HK-2 (cell line): ENCODE data around the gene RNF223.
"Not testable (repeated sequence)": the region's sequence is repeated elsewhere in the genome, so short reads cannot be mapped to it uniquely, and the experiment has no call there.

Experiments used
- DNase-seq: peaks from one replicate; pipeline ENCODE4 v3.0.0-alpha.2; 2018; ENCODE audit not compliant: unreplicated experiment

RNF223 gene

DNA sequence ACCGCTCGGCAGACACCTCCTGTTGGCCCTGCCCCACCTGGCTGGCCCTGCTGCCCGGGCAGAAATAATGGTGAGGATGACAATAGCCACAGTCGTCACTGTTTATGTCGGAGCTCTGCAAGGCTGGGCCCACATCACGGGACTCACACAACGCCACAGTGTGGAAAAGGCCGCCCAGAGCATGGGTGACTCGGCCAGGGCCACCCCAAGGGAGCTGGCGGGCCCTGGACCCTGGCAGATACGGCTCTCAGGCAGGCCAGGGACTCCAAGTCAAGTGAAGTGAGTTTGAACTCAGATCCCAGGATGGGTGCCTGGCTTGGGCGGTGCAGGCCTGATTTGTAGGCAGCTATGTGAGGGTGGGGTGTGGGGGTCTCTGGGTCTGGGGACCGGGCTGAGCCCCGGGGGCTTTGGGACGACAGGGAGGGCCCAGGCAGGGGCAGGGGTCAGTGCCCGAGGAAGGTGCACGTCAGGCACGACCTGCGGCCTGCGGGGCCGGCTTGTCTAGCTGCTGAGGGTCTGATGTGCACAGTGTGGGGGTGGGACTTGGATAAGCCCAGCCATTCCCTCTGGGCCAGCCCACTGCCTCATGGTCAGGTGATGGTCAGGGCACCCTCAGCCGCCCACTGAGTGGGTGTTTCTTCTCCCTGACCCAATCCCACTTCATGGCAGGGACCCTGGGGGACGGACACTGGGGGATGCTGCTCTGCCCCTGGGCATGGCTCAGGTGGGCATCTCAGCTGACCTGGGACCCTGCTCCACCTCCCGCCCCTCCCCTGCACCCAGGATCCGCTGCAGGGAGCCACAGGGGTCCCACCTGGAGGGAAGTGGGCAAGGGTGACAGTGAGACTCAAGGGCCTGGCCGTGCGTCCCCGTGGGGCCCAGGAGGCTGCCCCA, 1.0 kb downstream of the RNF223 start:
- no peak for DNase-seq

- no peak for DNase-seq
Measured at GRCh38 chr1:1072299-1072848, 1.7 kb downstream of the RNF223 start.

DNA sequence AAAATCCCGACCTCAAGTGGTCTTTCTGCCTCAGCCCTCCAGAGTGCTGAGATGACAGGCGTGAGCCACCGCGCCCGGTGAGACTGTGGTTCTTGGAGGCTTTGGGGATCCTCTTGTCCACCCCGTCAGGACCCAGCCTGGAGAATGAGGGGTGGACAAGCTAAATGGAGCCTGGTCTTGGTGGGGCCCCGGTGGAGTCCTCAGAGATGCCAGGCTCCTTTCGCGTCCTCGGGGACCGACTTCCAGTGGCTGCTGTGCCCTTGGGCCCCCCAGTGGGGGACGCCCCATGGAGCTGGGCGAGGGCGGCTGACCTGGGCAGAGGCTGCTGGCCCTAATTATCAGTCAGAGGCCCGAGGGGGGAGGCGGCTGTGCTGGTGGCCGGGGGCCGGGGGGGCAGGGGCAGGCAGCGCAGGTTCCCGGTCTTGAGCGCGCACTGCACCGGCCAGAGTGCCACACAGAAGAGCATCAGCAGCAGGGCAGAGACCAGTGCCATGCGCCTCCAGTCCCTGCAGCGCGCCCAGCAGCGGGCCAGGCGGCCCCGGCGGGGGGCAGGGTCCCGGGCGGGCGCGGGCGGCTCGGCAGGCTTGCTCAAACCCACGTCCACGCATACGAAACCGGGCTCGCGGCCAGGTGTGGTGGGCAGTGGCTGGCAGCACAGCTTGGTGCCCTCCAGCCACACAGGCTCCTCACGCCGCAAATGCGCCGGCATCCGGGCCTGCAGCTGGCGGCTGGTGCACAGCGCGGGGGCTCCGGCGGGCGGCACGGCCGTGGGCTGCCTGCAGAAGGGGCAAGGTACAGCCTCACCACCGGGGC, 2.4 kb downstream of the RNF223 start:
- DNase-seq = no peak

GRCh38 chr1:1069711-1070676, 4.1 kb downstream of the RNF223 start:
- peak; percentile 63 for DNase-seq

DNA sequence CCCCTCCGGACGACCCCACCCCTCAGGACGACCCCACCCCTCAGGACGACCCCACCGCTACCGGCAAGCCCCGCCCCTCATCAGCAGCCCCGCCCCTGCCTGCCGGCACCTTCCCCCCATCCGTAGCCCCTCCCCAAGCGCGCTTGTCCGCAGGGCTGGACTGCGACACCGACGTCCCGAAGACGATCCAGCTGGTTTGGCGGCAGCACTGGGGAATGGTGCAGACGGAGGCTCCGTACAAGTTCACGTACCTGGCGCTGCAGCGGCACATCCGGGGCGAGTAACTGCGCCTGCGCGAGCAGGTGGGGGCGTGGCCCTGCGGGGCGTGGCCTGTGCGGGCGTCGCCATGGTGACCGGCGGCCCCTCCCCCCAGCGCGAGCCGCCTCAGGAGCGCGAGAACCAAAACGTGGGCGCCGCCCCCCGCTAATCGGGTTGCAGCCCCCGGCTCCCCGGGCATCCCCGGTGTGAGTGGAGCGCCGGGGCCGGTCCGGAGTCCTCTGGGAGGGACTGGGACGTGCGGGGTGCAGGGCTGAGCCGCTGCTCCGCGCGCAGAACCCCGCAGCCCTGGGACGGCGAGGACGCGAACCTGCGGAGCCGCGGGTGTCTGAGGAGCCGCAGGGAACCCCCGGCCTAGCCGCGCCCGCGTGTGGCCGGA, 4.9 kb downstream of the RNF223 start:
- peak; percentile 92 for DNase-seq

DNA sequence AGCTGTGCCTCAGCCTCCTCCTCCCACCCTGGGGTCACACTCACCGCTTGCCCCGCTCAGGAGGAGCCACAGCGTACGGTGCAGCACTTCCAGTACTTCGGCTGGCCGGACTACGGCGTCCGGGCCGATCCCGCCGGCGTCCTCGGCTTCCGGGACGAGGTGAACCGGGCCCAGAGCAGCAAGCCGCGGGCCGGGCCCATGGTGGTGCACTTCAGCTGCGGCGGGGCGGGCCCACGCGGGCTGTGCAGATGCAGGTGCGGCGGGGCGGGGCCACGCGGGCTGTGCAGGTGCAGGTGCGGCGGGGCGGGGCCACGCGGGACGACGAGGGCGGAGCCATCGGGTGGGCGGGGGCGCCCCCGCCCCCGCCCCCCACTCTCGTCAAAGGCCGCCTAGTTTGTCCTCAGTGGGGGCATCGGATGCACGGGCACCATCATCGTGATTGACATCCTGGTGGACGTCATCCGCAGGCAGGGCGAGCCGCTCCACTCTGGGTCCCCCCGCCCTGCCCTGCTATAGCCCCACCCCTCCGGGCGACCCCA, 5.5 kb downstream of the RNF223 start:
- DNase-seq = no peak

DNA sequence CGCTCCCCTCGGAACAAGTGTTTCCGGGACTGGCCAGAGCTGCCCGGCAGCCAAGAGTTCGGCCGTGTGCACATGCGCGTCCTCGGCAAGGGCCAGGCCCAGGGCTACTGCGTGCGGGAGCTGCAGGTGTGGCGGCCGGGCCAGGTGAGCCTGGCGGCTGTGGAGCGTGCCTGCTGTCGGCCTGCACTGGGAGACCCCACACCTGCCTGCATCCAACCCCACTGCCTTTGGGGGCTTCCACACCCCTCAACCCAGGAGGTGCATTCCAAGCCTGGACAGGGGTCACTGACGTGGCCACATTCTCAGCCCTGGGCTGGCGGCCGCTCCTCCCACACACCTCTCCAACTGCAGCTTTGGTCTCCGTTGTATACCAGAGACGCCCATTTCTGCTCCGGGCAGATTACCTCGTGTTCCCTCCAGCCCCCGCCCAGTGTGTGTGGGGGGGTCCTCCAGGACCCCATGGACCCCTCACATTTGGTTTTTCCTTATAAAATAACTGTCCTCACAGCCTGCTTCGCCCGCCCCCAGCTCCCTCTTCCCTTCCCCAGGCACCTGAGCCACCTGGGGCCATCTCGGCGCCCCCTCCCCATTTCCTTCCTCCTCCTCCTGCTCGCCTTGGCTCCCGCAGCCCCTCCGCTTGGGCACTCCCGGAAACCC, 6.1 kb downstream of the RNF223 start:
- no peak for DNase-seq

- DNase-seq = no peak
Measured at GRCh38 chr1:1067284-1067859, 6.7 kb downstream of the RNF223 start.

DNA sequence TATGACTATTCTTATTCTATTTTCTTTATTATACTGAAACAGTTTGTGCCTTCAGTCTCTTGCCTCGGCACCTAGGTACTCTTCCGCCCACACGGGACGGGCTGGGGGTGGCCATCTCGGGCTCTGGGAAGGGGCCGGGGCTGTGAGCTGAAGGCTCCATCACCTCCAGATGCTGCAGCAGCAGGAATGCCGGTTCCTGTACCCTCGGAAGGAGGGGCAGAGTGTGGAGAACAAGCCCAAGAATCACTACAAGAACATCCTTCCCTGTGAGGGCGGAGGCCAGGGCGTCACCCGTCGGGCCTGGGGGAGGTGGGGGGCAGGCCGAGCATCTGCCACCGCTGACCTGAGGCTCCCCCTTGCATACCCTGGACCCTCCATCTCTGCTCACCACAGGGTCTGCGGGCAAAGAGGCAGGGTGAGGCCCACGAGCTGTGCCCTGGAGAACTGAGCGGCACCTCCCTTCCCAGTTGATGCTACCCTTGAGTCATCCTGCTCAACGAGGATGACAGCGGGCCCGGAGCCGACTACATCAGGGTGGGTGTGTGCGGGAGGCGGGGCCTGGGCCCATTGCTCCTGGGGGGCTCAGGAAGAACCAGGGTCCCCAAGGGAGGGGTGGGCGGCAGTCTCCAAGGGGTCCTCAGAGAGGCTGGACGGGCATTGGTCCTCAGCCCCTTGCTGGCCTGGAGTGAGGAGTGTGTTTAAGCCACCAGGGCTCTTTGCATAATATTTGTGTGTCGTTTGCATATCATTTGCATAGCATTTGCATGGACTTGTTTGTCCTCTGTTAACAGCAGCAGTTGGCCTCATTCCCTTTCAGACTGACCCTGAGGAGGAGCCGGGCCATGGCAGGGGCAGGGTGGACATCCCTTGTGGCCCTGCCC, 7.5 kb downstream of the RNF223 start:
- no peak for DNase-seq

- DNase-seq = not testable (repeated sequence)
Measured at GRCh38 chr1:1065940-1066304, 8.2 kb downstream of the RNF223 start.

- no peak for DNase-seq
Measured at GRCh38 chr1:1065265-1065939, 8.7 kb downstream of the RNF223 start.

GRCh38 chr1:1063945-1064831, 9.9 kb downstream of the RNF223 start:
- DNase-seq = peak; percentile 97

DNA sequence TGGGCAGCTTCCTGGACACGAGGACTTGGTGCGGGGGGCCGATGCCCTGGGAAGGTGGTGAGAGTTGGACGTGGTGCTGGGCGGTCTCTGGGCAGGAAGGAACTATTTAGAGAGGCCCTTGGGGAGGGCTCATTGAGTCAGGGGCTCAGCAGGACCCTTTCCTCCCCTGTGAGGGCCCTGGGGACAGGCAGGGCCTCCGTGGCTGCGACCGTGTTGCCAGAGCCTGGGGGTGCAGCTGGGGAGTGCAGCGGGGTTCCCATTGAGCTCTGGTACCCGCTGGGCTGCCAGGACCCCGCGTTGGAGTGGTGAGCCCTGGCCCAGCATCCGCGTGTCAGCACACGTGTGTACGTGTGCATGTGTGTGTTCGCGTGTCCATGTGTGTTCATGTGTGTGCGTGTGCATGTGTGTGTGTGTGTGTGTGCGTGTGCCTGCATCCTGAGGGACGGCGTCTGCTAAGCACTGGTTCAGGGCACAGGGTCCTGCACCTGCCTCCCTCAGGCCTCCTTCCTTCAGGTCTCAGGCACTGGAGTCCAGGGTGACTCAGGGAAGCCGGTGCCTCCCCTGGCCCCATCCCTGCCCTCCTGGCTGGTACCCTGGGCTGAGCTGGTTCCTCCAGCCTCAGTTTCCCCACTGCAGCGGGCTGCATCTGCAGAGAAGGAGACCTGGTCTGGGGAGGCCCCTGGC, 10.7 kb downstream of the RNF223 start:
- DNase-seq = no peak

GRCh38 chr1:1062348-1063163, 11.6 kb downstream of the RNF223 start:
- DNase-seq = no peak

DNA sequence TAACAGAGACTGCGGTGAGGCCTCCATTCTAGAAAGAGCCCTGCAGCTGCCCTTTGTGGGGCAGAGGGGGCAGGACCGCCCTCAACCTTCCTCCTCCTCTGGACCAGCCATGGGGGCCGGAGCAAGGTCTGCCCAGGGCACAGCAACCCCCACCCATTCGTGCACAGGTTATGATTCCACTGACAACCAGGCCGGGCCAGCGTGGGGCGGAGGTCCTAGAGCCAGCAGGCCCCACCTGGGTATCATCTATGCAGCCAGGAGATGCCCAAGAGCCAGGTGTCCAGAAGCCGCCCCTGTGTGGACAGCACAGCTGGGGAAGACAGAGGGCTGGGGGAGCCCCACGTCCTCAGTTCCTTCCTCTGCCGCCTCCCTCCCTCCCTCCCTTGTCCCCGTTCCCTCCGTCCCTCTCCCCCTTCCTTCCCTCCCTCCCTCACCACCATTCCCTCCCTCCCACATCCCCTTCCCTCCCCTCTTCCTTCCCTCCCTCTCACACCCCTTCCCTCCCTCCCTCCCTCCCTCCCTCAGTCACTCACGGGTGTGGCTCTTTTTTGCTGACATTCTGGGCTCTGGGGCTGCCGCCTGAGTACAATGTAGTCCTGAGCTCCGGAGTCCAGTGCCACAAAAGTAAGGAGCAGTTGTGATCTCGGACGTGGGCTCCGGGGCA, 12.3 kb downstream of the RNF223 start:
- no peak for DNase-seq
